Measurements from ENCODE around the gene CEP164. TPM values are rescaled to one million over a fixed set of nuclear protein-coding genes. Genes with fewer than 3 reads are reported as not detected.

Gene CEP164
- total RNA-seq, 1 experiment from 2014 or later: 22.2 TPM

DNA sequence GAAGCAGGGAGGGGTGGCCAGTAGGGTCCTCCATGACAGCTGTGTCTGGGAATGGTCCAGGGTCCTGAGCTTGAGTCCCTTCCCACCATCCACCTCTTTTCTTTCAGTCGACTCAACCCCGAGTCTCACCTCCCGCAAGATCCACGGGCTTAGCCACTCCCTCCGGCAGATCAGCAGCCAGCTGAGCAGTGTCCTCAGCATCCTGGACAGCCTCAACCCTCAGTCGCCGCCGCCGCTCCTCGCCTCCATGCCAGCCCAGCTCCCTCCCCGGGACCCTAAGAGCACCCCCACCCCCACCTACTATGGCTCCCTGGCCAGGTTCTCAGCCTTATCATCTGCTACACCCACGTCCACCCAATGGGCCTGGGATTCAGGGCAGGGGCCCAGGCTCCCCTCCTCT lies 81.9 kb downstream of the CEP164 start (continued):
- TF ChIP-seq ELF1 (IDR thresholded peaks at IDR 0.05; ENCODE audit: borderline replicate concordance, low read depth): no peak
- TF ChIP-seq ZFX (IDR thresholded peaks at IDR 0.05): no peak
- TF ChIP-seq EZH2phosphoT487 (IDR thresholded peaks at IDR 0.05; ENCODE audit: borderline replicate concordance): no peak
- no peak for TF ChIP-seq JUND (IDR thresholded peaks at IDR 0.05)
- no peak for TF ChIP-seq SIN3A (IDR thresholded peaks at IDR 0.05; ENCODE audit: low read depth)
- no peak for TF ChIP-seq SRF (IDR thresholded peaks at IDR 0.05; ENCODE audit: low read depth)

DNA sequence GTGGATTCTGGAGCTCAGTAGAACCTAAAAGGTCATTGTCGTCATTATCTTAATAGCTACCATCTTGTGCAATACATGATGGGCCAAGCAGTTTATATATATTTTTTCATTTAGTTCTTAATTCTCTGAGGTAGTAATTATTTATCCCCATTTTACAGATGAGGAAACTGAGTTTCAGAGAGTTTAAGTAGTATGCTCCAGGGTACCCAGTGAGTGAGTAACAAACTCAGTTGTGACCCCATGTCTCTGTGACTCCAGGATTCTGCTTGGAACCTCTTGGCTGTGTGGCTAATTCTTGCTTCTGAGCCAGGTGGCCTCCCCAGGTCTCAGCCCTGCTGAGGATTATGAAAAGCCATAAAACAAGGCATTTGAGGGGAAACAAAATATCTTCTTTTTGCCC lies 82.6 kb downstream of the CEP164 start:
- Histone ChIP-seq H3K9me2 (ENCODE audit: insufficient read depth) (no peaks in the 10 kb centered on the region), H3K4me2 (ENCODE audit: low read length) (no peak overlapping the region), H3K4me1 (ENCODE audit: control insufficient read depth in 1 of 2, insufficient read depth in 2 of 2, low read length in 2 of 2) (no peaks in the 10 kb centered on the region), H4K20me1 (ENCODE audit: insufficient read depth) (no peaks in the 10 kb centered on the region), H3K9ac (ENCODE audit: low read length) (no peak overlapping the region), H2AFZ (ENCODE audit: low read depth, low read length, poor library complexity, severe bottlenecking) (no peak overlapping the region), H3K27me3 (ENCODE audit: insufficient read depth, low read length) (no peaks in the 10 kb centered on the region), H3K79me2 (ENCODE audit: insufficient read depth, low read length) (no peaks in the 10 kb centered on the region), H3K9me3 (ENCODE audit: control insufficient read depth in 1 of 2, insufficient read depth in 1 of 2, low read depth in 1 of 2, low read length in 2 of 2) (no peaks in the 10 kb centered on the region), H3K27ac (ENCODE audit: low read depth, low read length) (no peak overlapping the region), H3K4me3 (replicated peaks in 1 of 2; ENCODE audit: low read depth in 1 of 2, low read length in 2 of 2) (no peak overlapping the region), H3K36me3 (ENCODE audit: control insufficient read depth in 1 of 2, insufficient read depth in 2 of 2, low read length in 2 of 2) (0 out of 4 replicates have a peak, but pooled peaks cover 0 to 2% of the 10 kb centered on the region in 2 experiments)
- TF ChIP-seq REST (IDR thresholded peaks at IDR 0.05; ENCODE audit: low read depth) (no peak), EZH2phosphoT487 (IDR thresholded peaks at IDR 0.05; ENCODE audit: borderline replicate concordance) (no peak), JUND (IDR thresholded peaks at IDR 0.05) (no peak), YY1 (IDR thresholded peaks at IDR 0.05; ENCODE audit: extremely low read depth, insufficient replicate concordance, low read depth, low read length) (no peak), SIN3A (IDR thresholded peaks at IDR 0.05; ENCODE audit: low read depth) (no peak), ZFX (IDR thresholded peaks at IDR 0.05) (no peak), SP1 (IDR thresholded peaks at IDR 0.05; ENCODE audit: low read depth) (no peak)
- TF ChIP-seq, protein P1, sequence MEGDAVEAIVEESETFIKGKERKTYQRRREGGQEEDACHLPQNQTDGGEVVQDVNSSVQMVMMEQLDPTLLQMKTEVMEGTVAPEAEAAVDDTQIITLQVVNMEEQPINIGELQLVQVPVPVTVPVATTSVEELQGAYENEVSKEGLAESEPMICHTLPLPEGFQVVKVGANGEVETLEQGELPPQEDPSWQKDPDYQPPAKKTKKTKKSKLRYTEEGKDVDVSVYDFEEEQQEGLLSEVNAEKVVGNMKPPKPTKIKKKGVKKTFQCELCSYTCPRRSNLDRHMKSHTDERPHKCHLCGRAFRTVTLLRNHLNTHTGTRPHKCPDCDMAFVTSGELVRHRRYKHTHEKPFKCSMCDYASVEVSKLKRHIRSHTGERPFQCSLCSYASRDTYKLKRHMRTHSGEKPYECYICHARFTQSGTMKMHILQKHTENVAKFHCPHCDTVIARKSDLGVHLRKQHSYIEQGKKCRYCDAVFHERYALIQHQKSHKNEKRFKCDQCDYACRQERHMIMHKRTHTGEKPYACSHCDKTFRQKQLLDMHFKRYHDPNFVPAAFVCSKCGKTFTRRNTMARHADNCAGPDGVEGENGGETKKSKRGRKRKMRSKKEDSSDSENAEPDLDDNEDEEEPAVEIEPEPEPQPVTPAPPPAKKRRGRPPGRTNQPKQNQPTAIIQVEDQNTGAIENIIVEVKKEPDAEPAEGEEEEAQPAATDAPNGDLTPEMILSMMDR (IDR thresholded peaks at IDR 0.05 in 2 of 3, conservative IDR thresholded peaks at IDR 0.05 in 1 of 3; ENCODE audit: borderline replicate concordance in 1 of 3, insufficient read depth in 1 of 3, low read depth in 2 of 3, low read length in 2 of 3): no peak
- TF ChIP-seq, protein P2, sequence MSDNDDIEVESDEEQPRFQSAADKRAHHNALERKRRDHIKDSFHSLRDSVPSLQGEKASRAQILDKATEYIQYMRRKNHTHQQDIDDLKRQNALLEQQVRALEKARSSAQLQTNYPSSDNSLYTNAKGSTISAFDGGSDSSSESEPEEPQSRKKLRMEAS (IDR thresholded peaks at IDR 0.05): no peak
- ChIA-PET POLR2A (no interaction called here), CTCF (no interaction called here), RAD21 (ENCODE audit: low non-redundant PET in 1 of 2, low total read pairs in 2 of 2, uncharacterized antibody in 2 of 2, unreplicated experiment in 2 of 2) (no interaction called here)
- intact Hi-C loops (cut with micrococcal nuclease): no loop called here
- DNase-seq (ENCODE audit: low read depth, low spot score) (no peak), ATAC-seq (no peak)
- BruUV-seq (replicated peaks): no TSS peak
